ENCODE results near the gene KCNT1. TPM values are rescaled to one million over a fixed set of nuclear protein-coding genes. Genes with fewer than 3 reads are reported as not detected.

KCNT1 gene
- total RNA-seq, 2 donors from 2014 or later, result 0.48 TPM; not detected in 1

DNA sequence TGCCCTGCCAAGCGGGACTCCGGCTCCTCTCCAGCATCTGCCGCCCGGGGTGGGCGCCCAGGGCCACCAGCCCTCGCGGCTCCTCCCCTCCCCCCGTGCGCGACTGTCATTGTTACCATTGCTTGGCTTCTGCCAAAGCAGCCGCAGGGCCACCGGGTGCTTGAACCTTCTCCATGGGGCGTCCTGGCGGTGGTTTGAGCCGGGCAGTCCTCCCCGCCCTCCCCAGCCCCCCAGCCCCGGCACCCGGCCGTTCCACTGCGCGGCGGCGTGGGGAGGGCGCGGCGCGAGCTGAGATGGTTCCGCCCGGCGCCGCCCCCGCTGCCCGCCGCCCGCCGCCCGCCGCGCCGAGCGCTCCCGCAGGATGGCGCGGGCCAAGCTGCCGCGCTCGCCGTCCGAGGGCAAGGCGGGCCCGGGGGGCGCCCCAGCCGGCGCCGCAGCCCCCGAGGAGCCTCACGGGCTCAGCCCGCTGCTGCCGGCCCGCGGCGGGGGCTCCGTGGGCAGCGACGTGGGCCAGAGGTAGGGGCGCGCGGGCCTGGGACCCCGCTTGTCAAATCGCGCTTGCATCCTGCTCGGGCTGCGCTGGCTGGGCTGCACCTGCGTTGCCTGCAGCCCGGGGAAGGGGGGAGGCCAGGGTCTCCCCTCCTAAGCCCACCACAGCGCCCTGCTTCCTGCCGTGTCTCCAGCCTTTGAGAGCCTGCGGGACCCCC lies 34.4 kb downstream of the KCNT1 start:
- Histone ChIP-seq H3K27me3 (peaks cover 0 to 5% of the 10 kb centered on the region in 2 donors), H3K36me3 (no peaks in the 10 kb centered on the region)
- no peak for DNase-seq (ENCODE audit: low spot score)

DNA sequence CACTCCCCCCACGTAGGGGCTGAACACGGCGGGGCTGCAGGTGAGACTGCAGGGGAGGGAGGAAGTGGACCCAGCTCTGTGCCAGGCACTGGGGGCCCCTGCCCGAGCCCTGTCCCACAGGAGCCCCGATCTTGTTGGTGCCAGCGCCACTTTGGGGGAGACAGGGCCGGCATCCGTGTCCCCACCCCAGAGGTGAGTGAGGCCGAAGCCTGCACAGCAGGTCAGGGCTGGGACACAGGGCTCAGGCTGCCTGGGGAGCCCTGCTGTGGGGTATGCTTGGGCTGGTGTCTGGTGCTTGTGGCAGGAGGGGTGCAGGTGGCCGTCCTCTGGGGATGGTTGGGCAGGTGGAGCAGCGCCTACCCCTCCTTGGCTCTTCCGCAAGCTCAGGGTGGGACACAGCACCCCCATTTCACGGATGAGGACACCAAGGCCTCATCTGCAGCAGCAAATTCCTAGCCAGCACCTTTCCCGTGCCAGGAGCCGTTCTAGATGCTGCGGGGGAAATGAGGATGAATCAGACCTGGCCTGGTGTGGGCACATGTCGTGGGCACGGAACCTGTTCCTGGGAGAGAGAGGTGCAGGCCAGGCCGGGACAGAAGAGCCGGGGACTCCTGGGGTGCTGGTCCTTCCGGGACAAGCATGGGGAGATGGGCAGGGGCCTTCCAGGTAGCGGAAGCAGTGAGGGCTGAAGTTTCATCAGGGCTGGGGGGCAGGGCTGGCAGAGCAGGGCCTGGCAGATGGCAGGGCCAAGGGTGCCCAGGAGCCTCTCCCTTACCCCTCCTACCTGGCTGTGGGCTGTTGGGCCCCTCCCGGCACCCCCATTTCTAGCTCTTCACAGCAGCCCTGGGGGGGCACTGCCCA lies 35.2 kb downstream of the KCNT1 start:
- Histone ChIP-seq H3K27me3 (peaks cover 0 to 5% of the 10 kb centered on the region in 2 donors), H3K27ac (no peak overlapping the region), H3K9me3 (no peaks in the 10 kb centered on the region), H3K4me1 (no peaks in the 10 kb centered on the region), H3K4me3 (no peak overlapping the region), H3K36me3 (no peaks in the 10 kb centered on the region)
- DNase-seq (ENCODE audit: low spot score), result no peak
- TF ChIP-seq, protein P1, sequence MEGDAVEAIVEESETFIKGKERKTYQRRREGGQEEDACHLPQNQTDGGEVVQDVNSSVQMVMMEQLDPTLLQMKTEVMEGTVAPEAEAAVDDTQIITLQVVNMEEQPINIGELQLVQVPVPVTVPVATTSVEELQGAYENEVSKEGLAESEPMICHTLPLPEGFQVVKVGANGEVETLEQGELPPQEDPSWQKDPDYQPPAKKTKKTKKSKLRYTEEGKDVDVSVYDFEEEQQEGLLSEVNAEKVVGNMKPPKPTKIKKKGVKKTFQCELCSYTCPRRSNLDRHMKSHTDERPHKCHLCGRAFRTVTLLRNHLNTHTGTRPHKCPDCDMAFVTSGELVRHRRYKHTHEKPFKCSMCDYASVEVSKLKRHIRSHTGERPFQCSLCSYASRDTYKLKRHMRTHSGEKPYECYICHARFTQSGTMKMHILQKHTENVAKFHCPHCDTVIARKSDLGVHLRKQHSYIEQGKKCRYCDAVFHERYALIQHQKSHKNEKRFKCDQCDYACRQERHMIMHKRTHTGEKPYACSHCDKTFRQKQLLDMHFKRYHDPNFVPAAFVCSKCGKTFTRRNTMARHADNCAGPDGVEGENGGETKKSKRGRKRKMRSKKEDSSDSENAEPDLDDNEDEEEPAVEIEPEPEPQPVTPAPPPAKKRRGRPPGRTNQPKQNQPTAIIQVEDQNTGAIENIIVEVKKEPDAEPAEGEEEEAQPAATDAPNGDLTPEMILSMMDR (IDR thresholded peaks at IDR 0.05), result no peak

More for the DNA sequence above, 34.4 kb downstream of the KCNT1 start:
- Histone ChIP-seq H3K4me3 (no peak overlapping the region), H3K27ac (no peak overlapping the region), H3K9me3 (no peaks in the 10 kb centered on the region), H3K4me1 (no peaks in the 10 kb centered on the region)
- TF ChIP-seq, protein P1 (IDR thresholded peaks at IDR 0.05), result no peak

DNA sequence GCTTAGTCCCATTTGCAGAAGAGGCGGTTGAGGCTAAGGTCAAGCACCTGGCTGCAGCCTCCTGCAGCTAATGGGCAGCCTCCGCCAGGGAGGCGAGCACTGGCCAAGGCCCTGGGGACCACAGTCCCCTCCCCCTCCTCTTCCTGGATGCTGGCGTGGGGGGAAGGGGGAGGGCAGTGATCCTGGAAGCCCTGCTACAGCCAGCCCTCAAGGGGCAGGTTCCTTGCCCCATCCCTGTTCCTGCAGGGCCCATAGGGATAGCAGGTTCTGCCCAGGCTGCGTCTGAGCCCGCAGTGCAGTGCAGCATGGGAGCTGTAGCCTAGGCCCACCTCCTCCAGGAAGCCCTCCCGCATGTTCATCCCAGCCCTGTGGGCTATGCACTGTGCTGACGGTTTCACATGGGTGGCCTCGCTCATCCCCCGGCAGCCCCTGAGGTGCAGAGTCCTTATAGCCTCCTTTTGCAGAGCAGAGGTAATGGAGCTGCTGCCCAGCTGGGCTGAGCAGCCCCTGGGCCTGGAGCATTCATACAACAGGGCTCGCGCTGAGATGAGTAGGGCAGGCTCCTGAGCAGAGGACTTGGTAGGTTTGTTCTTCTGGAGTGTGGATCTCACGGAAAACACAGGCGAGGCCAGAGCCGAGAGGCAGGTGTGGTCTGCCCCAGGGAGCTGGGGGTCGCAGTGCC lies 36.0 kb downstream of the KCNT1 start:
- H3K27me3 ChIP-seq, result peaks cover 0 to 5% of the 10 kb centered on the region in 2 donors
- DNase-seq (ENCODE audit: low spot score), result no peak
- H3K4me1 ChIP-seq, result no peaks in the 10 kb centered on the region
- TF ChIP-seq, protein P1 (IDR thresholded peaks at IDR 0.05), result no peak
- H3K4me3 ChIP-seq, result no peak overlapping the region
- no peak overlapping the region for H3K27ac ChIP-seq
- H3K36me3 ChIP-seq, result no peaks in the 10 kb centered on the region
- no peaks in the 10 kb centered on the region for H3K9me3 ChIP-seq

DNA sequence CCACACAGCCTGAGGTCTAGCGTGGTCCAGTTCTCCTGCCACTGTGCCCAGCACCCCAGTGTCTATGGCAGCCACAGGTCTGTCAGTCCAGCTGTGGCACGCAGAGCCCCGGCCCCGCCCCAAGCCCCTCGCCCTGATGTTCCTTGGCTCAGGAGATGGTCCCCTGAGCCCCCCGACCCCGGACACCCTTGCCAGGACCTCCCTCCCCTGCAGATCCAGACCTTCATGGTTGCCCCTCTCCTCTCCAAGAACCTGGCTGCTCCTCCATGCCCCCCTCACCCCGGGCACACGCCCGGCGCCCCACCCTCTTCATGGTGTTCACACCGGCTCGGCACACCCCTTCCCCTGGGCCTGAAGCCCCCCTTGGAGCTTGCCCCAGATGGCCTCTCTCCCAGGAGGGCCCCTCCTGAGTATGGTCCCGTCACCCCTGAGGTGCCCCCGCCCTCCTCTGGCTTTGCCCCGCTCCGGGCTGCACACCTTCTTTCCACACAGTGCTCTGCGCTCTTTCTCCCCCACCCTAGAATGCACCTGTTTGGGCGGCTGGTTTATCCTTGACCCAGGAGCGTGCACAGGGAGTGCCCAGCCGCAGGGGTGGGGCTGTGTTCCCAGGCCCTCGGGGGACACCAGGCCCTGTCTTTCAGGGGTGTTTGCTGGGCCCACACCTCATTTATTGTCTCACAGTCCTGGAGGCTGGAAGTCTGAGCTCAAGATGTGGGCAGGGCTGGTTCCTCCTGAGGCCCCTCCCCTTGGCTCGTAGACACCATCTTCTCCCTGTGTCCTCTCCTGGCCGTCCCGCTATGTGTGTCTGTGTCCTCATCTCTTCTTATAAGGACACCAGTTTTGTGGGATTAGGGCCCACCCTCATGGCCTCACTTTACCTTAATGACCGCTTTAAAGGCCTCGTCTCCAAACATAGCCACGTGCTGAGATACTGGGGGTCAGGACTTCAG lies 37.6 kb downstream of the KCNT1 start:
- no peaks in the 10 kb centered on the region for H3K9me3 ChIP-seq
- H3K4me1 ChIP-seq, result peaks cover 0 to 7% of the 10 kb centered on the region in 2 donors
- TF ChIP-seq, protein P1 (IDR thresholded peaks at IDR 0.05), result no peak
- no peak overlapping the region for H3K4me3 ChIP-seq
- H3K36me3 ChIP-seq, result no peaks in the 10 kb centered on the region
- no peak overlapping the region for H3K27ac ChIP-seq
- H3K27me3 ChIP-seq, result peaks cover 0 to 5% of the 10 kb centered on the region in 2 donors
- DNase-seq (ENCODE audit: low spot score), result no peak
